GM13977 (cell line): ENCODE data around the gene DPEP1.

Experiments
- DNase-seq: peaks from one replicate; pipeline ENCODE4 v3.0.0; 2012; ENCODE audit warnings: low spot score
- in situ Hi-C: fragments of 300-500 bp; cut with MboI; formaldehyde crosslinking; loops from one replicate; pipeline ENCODE4 v1.12.0; 2022; ENCODE audit warnings: low sequenced_read_pairs, low pct_unique_long_range_greater_than_20kb, mixed read lengths, inconsistent platforms; ENCODE audit not compliant: unreplicated experiment
- TF ChIP-seq, protein P1 (sequence below): IDR thresholded peaks from 2 replicates; pipeline ENCODE4 v1.5.1; 2012; ENCODE audit warnings: mild to moderate bottlenecking, control low read depth; ENCODE audit not compliant: insufficient read depth; ENCODE audit errors: extremely low read depth, missing control alignments

Gene DPEP1

DNA sequence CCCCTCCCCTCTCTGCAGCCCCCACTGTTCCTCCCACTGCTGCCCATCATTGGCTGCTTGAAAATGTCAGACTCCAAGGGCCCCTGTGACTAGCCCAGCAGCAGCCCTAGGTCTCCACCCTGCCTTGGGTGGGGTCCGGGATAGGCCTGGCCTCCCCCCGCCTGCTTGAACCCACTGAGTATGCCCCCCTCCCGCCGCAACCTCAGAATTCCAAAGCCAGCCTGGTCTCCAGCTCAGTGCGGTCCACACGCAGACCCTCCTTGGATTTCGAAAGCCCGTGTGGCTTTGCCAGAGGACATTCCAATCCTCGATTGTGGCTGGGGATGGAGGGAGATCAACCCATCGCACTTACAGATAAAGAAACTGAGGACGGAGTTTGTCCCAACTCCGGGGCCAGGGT is 6.4 kb downstream of the DPEP1 start:
- in situ Hi-C loops = no loop called here
- no peak for DNase-seq
- TF ChIP-seq, protein P1, sequence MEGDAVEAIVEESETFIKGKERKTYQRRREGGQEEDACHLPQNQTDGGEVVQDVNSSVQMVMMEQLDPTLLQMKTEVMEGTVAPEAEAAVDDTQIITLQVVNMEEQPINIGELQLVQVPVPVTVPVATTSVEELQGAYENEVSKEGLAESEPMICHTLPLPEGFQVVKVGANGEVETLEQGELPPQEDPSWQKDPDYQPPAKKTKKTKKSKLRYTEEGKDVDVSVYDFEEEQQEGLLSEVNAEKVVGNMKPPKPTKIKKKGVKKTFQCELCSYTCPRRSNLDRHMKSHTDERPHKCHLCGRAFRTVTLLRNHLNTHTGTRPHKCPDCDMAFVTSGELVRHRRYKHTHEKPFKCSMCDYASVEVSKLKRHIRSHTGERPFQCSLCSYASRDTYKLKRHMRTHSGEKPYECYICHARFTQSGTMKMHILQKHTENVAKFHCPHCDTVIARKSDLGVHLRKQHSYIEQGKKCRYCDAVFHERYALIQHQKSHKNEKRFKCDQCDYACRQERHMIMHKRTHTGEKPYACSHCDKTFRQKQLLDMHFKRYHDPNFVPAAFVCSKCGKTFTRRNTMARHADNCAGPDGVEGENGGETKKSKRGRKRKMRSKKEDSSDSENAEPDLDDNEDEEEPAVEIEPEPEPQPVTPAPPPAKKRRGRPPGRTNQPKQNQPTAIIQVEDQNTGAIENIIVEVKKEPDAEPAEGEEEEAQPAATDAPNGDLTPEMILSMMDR = no peak

DNA sequence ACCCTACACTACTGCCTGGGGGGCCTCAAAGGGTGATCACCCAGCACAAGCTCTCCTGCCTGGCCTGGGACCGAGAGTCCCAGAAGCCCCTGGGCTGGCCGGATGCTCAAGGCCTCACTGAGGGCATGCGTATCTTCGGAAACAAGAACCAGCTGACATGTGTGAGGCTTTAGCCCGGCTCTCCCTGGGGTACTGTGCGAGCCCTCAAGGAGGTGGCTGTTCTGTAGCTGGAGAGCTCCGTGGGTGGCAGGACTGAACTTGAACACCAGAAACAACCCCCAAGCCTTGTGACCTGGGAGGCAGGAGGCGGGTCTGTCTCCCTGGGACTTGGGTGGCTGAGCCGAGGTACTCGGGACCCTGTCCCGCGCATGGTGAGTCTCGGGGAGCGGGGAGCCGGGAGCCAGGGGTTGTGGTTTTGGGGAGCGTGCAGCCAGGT is 7.0 kb downstream of the DPEP1 start:
- DNase-seq = no peak
- in situ Hi-C loops = no loop called here
- TF ChIP-seq, protein P1 = no peak

DNA sequence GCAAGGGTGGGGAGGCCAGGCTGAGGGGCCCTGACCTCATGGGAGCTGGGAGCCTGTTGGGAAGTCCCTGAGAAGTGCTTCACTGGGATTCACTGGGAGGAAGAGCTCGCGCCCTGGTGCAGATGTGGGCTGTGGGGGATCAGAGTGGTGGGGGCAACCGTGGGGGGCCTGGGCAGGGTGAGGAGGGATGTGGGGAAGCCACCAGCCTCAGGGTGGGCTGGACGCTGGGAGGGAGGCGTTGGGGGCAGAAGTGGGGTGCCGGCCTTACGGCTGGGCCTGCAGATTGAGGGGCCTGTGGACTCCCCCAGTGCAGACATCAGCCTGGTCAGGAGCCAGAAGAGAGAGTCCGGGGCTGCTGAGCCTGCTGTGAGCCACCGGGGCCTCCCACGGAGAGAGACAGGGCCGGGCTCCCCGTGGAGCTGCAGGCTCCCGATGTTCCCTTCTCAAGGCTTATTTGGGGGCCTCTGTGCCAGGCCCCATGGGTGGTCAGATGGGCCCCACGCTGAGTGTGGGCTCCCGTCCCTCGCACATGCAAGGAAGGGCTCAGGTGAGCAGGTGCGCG is 7.8 kb downstream of the DPEP1 start:
- in situ Hi-C loops = no loop called here
- no peak for DNase-seq
- TF ChIP-seq, protein P1 = no peak

- TF ChIP-seq, protein P1 = no peak
- in situ Hi-C loops = no loop called here
- no peak for DNase-seq
Observed at GRCh38 chr16:89621698-89622409, 8.4 kb downstream of the DPEP1 start.

DNA sequence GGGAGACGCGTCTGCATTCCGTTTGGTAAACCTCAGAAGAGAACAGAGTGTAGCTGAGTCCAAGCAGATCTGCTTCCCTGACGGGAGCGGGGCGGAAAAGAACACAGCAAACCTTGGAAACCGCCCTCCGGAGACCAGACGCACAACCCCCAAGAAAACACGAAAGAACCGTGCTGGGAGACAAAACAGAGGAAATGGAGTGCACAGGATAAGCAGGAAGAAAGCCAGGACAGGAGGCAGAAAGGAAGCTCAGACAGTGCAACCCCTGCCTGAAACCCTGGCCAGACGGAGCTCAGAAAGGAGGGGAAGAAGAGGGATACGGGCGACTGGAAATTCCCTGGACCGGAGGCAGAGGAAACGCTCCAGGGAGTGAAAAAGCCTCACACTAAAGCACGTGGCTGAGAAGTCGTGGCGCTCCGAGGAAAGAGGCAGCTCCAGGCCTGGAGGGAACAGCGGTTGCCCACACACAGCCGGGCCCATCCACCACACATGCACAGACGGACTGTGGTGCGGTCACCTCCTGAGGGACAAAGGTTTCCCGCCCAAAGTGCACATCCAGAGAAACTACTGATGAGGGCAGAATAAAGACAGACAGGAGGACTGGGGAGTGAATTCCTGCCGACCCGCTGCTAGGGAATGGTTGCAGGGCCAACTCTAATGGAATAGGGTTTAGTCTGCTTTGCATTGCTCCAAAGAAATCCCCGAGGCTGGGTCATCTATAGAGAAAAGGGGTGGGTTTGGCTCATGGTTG is 10.2 kb downstream of the DPEP1 start:
- no peak for DNase-seq
- TF ChIP-seq, protein P1 = no peak
- in situ Hi-C loops = no loop called here

- TF ChIP-seq, protein P1 = no peak
- in situ Hi-C loops = no loop called here
- DNase-seq = no peak
Observed at GRCh38 chr16:89624777-89625761, 11.6 kb downstream of the DPEP1 start.
